OCI-LY1 (cell line): Measurements from ENCODE around the gene PIEZO1.

Experiments
- H2AFZ ChIP-seq: fragments of 200-600 bp; sonication (generic), shearing (Covaris generic); 2 replicates; pipeline ENCODE4 v1.6.0; 2014; ENCODE audit warnings: antibody characterized with exemption, mild to moderate bottlenecking, low read length
- H3F3A ChIP-seq: fragments of 200-600 bp; sonication (generic), shearing (Covaris generic); 2 replicates; pipeline ENCODE4 v1.6.0; 2014; ENCODE audit warnings: mild to moderate bottlenecking, antibody characterized with exemption, low read length, moderate library complexity; ENCODE audit not compliant: insufficient read depth
- H3K27ac ChIP-seq: fragments of 200-600 bp; sonication (generic); 2 replicates; pipeline ENCODE4 v1.5.1; 2014; ENCODE audit warnings: low read length, mixed run types, mild to moderate bottlenecking, low read depth; ENCODE audit not compliant: poor library complexity, severe bottlenecking
- H3K27me3 ChIP-seq: fragments of 200-600 bp; sonication (generic); 2 replicates; pipeline ENCODE4 v1.6.0; 2014; ENCODE audit warnings: antibody characterized with exemption, mild to moderate bottlenecking, low read length, moderate library complexity; ENCODE audit not compliant: insufficient read depth
- H3K36me3 ChIP-seq: fragments of 200-600 bp; sonication (generic); 2 replicates; pipeline ENCODE4 v1.6.1; 2014; ENCODE audit warnings: mild to moderate bottlenecking, antibody characterized with exemption, low read length, moderate library complexity, mixed read lengths; ENCODE audit not compliant: insufficient read depth
- H3K4me1 ChIP-seq: fragments of 200-600 bp; sonication (generic); 2 replicates; pipeline ENCODE4 v1.5.1; 2014; ENCODE audit warnings: mild to moderate bottlenecking, low read length, moderate library complexity; ENCODE audit not compliant: insufficient read depth, severe bottlenecking
- H3K4me2 ChIP-seq: fragments of 200-600 bp; sonication (generic), shearing (Covaris generic); 2 replicates; pipeline ENCODE4 v1.6.1; 2014; ENCODE audit warnings: low read length
- H3K4me3 ChIP-seq: fragments of 200-600 bp; sonication (generic); 2 replicates; pipeline ENCODE4 v1.5.1; 2014; ENCODE audit warnings: low read length, low read depth, mild to moderate bottlenecking, mixed read lengths; ENCODE audit not compliant: poor library complexity, severe bottlenecking
- H3K79me2 ChIP-seq: fragments of 200-600 bp; shearing (Covaris generic); 2 replicates; pipeline ENCODE4 v1.6.1; 2016; ENCODE audit warnings: mixed run types, low read length, mixed read lengths; ENCODE audit not compliant: insufficient read depth
- H3K9ac ChIP-seq: fragments of 200-600 bp; sonication (generic), shearing (Covaris generic); 2 replicates; pipeline ENCODE4 v1.6.1; 2014; ENCODE audit warnings: mild to moderate bottlenecking, low read length, mixed read lengths
- H3K9me2 ChIP-seq: fragments of 200-600 bp; sonication (generic), shearing (Covaris generic); 2 replicates; pipeline ENCODE4 v1.6.1; 2014; ENCODE audit warnings: low read depth, mild to moderate bottlenecking, low read length, mixed read lengths
- H3K9me3 ChIP-seq: fragments of 200-600 bp; shearing (Covaris generic); 2 replicates; pipeline ENCODE4 v1.6.1; 2014; ENCODE audit warnings: low read length, mixed read lengths
- H4K20me1 ChIP-seq: fragments of 200-600 bp; sonication (generic), shearing (Covaris generic); 2 replicates; pipeline ENCODE4 v1.6.0; 2016; ENCODE audit warnings: mild to moderate bottlenecking, low read length; ENCODE audit not compliant: insufficient read depth
- CTCF ChIP-seq: fragments of 200-600 bp; sonication (generic), shearing (Covaris generic); IDR thresholded peaks from 2 replicates; pipeline ENCODE4 v1.5.1; 2017; ENCODE audit warnings: mild to moderate bottlenecking, antibody characterized with exemption, low read length, moderate library complexity, mixed read lengths
- EZH2 ChIP-seq: fragments of 200-600 bp; sonication (generic), shearing (Covaris generic); IDR thresholded peaks from 2 replicates; pipeline ENCODE4 v1.8.0; 2017; ENCODE audit warnings: borderline replicate concordance, mixed run types, mild to moderate bottlenecking, antibody characterized with exemption, low read length, moderate library complexity, mixed read lengths

Gene PIEZO1

DNA sequence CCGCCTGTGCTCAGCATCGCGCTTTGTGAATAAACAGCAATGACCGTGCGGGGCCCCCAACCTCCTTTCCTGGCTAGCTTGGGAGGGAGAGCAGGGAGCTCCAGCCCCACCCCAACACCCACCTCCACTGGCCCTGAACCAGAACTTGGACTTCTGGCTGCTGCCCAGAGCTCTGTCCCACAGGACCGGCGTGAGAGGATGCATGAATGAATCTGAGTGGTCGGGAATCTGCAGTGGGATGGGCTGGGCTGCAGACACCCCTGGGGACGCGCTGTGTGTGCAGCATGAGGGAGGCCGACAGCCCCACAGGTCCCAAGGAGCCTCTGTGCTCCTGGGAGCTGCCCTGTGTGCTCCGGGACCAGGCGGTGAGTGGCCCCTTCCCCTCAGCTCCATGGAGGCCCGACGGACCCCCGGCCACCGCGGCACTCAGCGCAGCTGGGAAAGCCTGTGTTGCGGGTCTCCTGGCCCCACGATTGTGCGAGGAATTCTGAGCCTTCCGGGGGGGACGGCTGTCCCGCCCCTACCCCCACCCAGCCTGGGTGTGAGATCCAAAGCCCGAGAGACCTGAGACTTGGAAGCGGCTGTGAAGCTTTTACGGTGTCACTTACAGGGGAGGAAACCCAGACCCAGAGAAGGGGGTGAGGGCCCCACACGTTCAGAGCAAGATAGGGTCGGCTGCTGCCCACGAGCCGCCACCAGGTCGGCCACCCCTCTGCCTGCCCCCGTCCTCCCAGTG lies 5.4 kb downstream of the PIEZO1 start:
- H4K20me1 ChIP-seq, result no peaks in the 10 kb centered on the region
- H3K9me3 ChIP-seq, result no peaks in the 10 kb centered on the region
- no peaks in the 10 kb centered on the region for H3K36me3 ChIP-seq
- TF ChIP-seq EZH2 (no peak), CTCF (no peak)
- H3K4me3 ChIP-seq, result no peak overlapping the region
- peaks cover 22% of the 10 kb centered on the region for H3K4me1 ChIP-seq
- H3K27ac ChIP-seq, result no peak overlapping the region
- no peak overlapping the region for H3K4me2 ChIP-seq
- H3K9me2 ChIP-seq, result no peaks in the 10 kb centered on the region
- H3K27me3 ChIP-seq, result peaks cover 13% of the 10 kb centered on the region
- H2AFZ ChIP-seq, result no peak overlapping the region
- no peak overlapping the region for H3K9ac ChIP-seq
- no peaks in the 10 kb centered on the region for H3K79me2 ChIP-seq
- H3F3A ChIP-seq, result peaks cover 9% of the 10 kb centered on the region

- peaks cover 12% of the 10 kb centered on the region for H3K4me1 ChIP-seq
These were observed 6.4 kb downstream of the PIEZO1 start for GRCh38 chr16:88778541-88779065.

GRCh38 chr16:88778271-88778525 lies 6.8 kb downstream of the PIEZO1 start:
- peaks cover 4% of the 10 kb centered on the region; the same call in 1 of the 2 replicates for H3K27me3 ChIP-seq
- no peaks in the 10 kb centered on the region for H4K20me1 ChIP-seq
- no peaks in the 10 kb centered on the region for H3K36me3 ChIP-seq
- no peaks in the 10 kb centered on the region for H3K9me3 ChIP-seq
- no peaks in the 10 kb centered on the region for H3K9me2 ChIP-seq
- H3K9ac ChIP-seq, result no peak overlapping the region
- peaks cover 2% of the 10 kb centered on the region; the same call in 1 of the 2 replicates for H3F3A ChIP-seq
- no peak overlapping the region for H2AFZ ChIP-seq
- H3K4me3 ChIP-seq, result no peak overlapping the region
- no peaks in the 10 kb centered on the region for H3K79me2 ChIP-seq
- H3K4me1 ChIP-seq, result peaks cover 8% of the 10 kb centered on the region
- no peak overlapping the region for H3K4me2 ChIP-seq
- no peak for TF ChIP-seq CTCF
- no peak for TF ChIP-seq EZH2
- no peak overlapping the region for H3K27ac ChIP-seq

More at GRCh38 chr16:88778541-88779065, 6.4 kb downstream of the PIEZO1 start:
- no peak for TF ChIP-seq CTCF
- TF ChIP-seq EZH2, result no peak
- H3K9me2 ChIP-seq, result no peaks in the 10 kb centered on the region
- no peak overlapping the region for H3K9ac ChIP-seq
- H3K27ac ChIP-seq, result no peak overlapping the region
- H3K4me3 ChIP-seq, result no peak overlapping the region
- no peaks in the 10 kb centered on the region for H3K36me3 ChIP-seq
- no peaks in the 10 kb centered on the region for H3K79me2 ChIP-seq
- no peak overlapping the region for H2AFZ ChIP-seq
- H3F3A ChIP-seq, result peaks cover 6% of the 10 kb centered on the region
- no peaks in the 10 kb centered on the region for H4K20me1 ChIP-seq
- peaks cover 8% of the 10 kb centered on the region; the same call in 1 of the 2 replicates for H3K27me3 ChIP-seq
- no peak overlapping the region for H3K4me2 ChIP-seq
- no peaks in the 10 kb centered on the region for H3K9me3 ChIP-seq
